ENCODE data around the gene MEAK7. TPM values are rescaled to one million over a fixed set of nuclear protein-coding genes. Genes with fewer than 3 reads are reported as not detected.
"Not testable (repeated sequence)": the region's sequence is repeated elsewhere in the genome, so short reads cannot be mapped to it uniquely, and the experiment has no call there.

MEAK7 gene
- total RNA-seq, 1 donor from 2014 or later: 8.5 TPM

DNA sequence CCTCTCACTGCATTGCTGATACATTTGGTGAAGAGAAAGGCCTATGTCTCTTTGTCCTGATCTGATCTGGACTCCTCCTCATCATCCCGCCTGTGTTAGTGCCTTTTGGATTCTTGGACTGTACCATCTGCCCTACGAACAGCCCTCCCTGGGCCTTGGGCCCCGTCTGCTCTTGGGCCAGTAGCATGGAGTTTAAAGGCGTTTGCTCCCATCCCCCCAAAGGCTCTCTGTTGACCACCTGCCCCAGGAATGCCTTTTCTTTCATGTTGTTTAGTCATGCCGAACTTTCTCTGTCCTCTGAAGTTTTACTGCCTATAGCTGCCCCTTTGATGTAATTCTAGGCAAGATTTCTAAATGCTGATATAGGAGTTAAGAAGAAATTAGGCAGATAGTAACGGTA, 30.9 kb upstream of the MEAK7 start:
- intact Hi-C loops (cut with DNase I): no loop called here
- no peak for DNase-seq (ENCODE audit: low spot score)

DNA sequence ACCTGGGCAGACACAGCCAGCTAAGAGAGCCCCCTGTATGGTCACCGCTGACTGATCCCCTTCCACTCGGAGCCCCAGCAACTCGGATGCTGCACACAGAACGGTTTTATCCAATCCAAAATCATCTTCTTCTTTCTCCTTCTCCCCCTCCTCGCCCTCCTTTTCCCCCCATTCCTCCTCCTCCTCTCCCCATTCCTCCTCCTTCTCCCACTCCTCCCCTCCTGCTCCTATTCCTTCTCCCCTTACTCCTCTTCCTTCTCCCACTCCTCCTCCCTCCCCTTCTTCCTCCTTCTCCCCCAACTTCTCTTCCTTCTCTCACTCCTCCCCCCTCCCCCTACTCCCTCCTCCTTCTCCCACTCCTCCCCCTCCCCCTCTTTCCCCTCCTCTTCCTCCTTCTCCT, 30.4 kb upstream of the MEAK7 start:
- no peak for DNase-seq (ENCODE audit: low spot score)
- intact Hi-C loops (cut with DNase I): no loop called here

DNA sequence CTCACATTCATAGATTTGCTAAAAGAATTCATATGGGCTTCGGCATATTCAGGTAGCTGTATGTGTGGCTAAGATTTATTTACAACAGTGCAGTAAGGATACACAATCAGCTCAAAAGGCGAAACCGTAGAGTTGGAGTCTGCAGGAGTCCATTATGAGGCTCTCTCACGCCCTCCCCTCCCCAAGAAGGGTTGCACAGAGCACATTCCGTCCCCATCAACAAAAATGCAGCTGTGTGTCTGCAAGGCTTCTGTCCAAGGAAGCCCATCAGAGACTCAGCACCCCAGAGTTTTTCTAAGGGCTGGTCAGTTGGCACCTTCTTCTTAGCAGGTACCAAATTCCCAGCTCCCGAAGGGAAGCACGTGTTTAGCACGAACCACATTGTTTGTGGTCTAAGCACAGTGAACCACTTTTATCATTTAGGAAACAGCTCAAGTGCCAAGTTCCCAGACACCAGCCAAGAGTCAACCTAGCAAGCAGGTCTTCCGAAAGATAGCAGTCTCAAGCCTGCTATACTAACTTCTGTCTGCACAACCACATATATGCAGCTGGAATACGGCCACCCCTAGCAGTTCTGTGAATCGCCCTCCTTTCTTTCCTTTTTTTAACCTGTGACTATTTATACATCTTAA, 28.5 kb upstream of the MEAK7 start:
- intact Hi-C loops (cut with DNase I): no loop called here

DNA sequence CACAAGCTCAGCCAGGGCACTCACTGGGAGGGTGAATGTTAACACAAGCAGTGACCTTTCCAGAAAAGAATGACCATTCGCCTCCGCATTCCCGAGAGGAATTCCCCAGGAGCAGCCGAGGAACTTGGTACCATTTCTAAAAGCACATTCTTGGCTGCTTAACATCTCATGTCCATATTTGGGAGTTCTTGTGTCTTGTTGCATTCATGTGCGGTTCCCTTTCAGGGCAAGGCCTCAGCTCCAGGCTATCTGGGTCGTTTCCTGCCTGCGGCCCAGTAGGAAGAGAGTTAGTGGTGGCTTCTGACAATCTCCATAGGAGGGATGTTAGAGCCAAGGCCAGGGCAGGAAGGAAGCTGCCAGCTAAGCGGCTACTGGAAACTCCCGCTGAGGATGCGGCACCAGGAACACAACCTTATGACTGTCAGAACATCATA, 27.8 kb upstream of the MEAK7 start:
- intact Hi-C loops (cut with DNase I): no loop called here

More for the DNA sequence above, 28.5 kb upstream of the MEAK7 start:
- no peak for DNase-seq (ENCODE audit: low spot score)

DNA sequence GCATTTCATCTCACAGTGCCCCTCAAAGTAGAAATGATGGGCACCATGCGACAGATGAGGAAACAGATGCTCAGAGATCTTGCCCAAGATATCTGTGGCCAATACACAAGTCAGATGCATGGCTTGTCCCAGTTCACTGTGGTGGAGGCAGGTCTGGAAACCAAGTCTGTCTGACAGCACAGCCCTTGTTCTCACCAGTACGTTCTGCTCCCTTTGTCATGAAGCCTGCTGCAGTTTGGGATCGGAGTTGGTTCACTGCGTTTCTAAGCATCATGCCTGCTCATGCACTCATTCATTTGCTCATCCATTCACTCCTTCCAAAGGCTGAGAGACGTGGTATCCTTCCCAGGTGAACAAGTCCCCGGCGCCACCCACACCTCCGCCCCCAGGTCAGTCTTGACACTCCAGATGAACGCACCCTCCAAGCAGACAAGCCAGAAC, 27.2 kb upstream of the MEAK7 start:
- no peak for DNase-seq (ENCODE audit: low spot score)
- intact Hi-C loops (cut with DNase I): no loop called here

More for the DNA sequence above, 27.8 kb upstream of the MEAK7 start:
- DNase-seq (ENCODE audit: low spot score): peak; percentile 82

DNA sequence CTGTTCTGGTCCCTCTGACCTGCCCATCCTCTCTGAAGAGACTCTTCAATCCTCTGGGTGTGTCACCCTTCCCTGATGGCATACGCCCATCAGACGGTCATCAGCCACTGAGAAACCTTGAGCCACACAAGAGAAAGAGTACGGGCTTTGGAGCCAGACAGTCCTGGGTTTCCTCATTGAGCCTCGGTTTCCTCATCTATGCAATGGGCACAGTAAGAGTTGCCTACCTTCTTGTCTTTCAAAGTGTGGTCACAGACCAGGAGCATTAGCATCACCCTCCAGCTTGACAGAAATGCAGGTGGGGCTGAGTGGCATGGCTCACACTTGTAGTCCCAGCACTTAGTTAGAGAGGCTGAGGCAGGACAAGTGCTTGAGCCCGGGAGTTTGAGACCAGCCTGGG, 26.1 kb upstream of the MEAK7 start:
- intact Hi-C loops (cut with DNase I): no loop called here
- no peak for DNase-seq (ENCODE audit: low spot score)

DNA sequence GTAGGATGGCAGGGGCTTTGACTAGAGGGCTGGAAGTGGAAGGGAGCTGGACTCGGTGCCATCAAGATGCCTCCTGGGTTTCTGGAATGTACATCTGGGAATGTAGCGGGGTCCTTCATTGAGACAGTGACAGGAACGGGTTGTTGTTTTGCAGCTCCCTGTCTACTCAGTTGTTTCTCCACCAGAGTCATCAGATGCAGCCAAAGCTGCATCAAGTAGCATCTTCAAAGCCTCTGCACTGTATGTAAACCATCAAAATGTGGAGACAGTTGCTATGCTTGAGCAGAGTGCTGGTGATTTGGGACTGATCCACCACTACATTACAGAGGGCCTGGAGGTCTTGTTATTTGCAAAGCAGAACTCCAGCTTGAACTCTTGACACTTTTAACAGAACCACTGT, 25.1 kb upstream of the MEAK7 start:
- intact Hi-C loops (cut with DNase I): no loop called here
- no peak for DNase-seq (ENCODE audit: low spot score)

DNA sequence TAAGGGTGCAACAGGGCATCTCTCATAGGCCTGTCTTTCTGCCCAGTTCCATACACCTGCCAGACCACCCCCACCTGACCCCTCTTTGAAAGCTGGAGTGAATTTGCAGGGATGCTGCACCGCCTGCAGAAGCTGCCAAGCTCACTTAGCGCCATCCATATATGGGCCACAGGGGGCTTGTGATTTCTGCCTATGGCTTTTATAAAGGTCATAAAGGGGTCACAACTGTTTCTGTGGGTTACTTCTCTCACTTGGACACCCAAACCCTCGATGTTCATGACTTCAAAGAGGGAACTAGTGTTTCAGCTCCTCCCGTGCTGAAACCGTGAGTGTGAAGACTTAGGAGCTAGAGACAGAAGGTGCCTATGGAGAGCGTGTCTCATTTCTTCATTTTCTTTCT, 23.9 kb upstream of the MEAK7 start:
- intact Hi-C loops (cut with DNase I): no loop called here
- DNase-seq (ENCODE audit: low spot score): no peak

DNA sequence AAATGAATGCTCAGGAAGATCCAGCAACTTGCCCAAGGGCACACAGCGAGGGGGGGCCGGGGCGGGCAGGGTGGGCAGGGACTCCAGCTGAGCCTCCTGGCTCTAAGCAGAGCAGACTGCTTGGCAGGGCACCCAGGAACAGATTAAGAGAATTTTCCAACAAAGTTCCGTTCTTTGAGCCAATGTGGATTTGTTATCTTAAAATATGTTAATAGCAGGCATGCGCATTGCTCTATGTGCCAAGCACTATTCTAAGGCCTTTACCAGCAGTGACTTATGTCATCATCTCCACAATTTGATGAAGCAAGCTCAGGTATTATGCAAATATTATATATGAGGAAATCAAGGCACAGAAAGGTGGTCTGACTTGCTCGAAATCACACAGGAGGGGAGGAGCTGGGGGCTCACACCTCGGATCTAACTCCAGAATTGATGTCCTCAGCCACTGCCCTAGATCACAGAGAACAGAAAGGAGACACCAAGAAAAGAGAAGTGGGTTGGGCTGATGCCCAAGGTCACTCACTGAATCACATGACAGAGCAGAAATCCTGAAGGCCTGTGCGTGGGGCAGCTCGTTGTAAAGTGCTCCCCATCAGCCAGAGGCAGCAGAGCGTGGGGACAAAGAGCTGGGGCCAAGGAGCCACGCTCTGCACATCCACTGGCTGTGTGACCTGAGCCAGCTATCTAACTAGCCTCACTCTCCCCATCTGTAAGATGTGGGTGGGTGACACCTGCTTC, 23.2 kb upstream of the MEAK7 start:
- DNase-seq (ENCODE audit: low spot score): no peak
- intact Hi-C loops (cut with DNase I): no loop called here

DNA sequence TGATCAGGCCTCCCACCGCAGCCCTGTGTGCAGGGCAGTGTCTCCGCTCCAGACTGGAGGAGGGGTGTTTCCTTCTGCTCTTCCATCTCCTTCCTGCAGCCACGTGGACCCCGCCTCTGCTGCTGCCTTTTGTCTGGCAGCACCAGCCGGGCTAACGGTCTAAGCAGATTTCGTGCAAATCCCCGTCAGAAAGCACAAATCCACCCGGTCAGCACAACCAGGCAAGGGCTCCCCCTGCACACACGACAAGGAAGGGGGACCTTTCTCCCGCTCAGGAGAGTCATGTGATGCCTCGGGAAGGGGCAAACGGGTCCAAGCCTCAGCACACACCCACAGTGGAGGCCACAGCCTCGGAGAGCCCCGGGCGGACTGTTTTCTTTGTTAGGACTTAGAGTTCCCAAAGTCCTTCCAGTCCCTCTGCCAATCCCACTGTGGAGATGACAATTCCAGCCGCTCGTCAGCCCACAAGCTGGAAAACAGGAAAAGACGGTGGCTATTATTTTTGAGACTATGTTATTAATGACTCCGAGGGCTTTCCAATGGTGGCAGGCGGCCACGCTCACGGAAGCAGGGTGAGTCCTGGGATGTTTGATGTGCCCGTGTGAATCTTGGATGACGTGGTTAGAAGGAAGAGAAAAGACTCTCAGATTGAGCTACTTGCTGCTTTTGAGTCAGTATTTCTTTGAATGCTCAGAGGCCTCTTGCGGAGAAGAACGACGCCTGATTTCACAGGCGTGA, 22.5 kb upstream of the MEAK7 start:
- intact Hi-C loops (cut with DNase I): no loop called here

DNA sequence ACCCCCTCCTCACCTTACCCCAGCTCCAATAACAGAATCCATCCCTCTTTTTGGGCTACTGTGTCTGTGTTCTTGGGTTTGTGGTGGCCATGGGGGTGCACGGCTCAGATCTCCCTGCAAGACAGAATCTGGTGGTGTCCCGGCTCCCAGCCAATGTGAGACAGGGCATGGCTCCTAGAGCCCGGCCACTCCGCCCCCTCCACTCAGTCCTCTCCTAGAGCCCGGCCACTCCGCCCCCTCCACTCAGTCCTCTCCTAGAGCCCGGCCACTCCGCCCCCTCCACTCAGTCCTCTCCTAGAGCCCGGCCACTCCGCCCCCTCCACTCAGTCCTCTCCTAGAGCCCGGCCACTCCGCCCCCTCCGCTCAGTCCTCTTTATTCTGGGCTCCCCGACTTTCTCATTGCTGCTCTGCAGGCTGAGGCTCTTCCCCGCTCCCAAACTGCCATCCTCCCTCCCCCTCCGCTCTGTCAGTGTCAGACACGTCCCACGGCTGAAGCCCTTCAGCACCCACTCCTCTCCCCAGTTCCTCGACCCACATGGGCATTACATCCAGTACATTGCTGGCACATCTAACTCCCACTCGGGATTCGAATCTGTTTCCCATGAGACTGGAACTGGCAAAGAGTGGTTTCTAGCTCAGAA, 20.6 kb upstream of the MEAK7 start:
- intact Hi-C loops (cut with DNase I); DNase-seq (ENCODE audit: low spot score): not testable (repeated sequence)

More for the DNA sequence above, 22.5 kb upstream of the MEAK7 start:
- no peak for DNase-seq (ENCODE audit: low spot score)

DNA sequence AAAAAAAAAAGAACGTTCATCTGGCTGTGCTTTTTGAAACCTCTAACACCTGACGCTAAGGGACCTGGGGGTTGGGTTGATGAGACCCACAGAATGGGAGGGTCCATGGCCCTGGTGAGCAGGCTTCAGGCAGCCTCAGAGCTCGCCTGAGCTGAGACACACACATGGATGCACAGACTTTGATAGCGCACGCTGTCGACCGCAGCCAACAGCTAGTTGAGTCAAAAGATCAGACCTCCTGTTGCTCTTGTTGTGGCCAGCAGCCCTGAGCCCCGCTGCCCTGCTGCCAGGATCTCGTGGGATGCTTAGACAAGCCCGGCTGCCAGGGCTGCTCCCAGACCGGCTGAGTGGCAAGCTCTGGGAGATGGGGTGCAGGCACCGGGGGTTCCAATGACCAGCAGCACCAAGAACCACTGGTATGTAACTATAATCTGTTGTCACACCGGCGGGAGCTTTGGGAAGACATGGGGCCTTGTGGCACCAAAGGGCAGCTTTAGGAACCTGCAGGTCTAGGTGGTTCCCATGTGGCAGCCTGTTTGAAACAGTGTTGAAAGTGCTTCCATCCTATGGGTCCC, 20.0 kb upstream of the MEAK7 start:
- DNase-seq (ENCODE audit: low spot score): no peak

DNA sequence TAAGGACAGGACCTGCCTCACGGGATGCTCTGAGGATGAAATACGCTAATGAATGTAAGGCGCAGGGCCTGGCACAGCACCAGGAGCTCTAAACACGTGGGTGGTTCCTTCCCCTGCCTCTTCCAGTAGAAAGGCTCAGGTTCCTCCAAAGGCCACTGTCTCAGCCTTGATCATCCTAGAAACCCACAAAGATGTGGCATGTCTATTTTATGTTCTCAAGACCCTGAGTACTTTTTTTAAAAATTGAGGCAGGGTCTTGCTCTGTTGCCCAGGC, 17.0 kb upstream of the MEAK7 start:
- intact Hi-C loops (cut with DNase I): no loop called here
- DNase-seq (ENCODE audit: low spot score): no peak

More for the DNA sequence above, 20.0 kb upstream of the MEAK7 start:
- intact Hi-C loops (cut with DNase I): no loop called here

DNA sequence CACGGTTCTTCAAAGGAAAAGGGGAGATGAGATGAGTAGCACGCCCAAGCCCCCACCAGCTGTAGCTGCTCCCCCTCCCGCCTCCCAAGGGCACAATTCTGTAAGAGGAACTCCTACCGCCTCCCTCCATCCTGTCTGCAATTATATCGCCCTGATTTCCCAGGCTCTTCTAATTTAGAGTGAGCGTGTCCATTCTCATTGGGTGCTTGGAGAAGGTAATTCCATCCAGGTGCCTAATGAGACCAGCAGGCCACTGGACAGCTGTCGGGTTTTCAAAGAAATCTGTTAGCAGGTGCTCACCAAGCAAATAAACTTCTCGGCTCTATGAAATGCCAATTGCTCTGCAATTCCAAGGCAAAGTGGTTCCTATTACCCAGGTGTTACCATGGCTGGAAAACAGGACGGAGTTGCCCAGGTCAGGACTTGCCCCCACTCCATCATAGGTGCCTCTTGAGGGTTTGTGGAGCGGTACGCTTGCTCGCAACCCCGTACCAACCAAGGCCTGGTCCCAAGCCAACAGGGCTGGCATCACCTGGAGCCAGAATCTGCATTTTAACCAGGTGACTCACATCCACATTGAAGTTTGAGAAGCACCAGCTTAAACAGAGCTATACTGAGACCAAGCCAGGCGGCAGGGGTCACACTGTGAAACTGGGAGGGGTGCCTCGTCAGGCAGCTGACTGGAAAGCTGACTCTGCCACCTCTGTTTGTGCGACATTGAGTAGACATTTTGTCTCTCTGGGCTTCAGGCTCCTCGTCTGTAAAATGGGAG, 16.5 kb upstream of the MEAK7 start:
- no peak for DNase-seq (ENCODE audit: low spot score)

DNA sequence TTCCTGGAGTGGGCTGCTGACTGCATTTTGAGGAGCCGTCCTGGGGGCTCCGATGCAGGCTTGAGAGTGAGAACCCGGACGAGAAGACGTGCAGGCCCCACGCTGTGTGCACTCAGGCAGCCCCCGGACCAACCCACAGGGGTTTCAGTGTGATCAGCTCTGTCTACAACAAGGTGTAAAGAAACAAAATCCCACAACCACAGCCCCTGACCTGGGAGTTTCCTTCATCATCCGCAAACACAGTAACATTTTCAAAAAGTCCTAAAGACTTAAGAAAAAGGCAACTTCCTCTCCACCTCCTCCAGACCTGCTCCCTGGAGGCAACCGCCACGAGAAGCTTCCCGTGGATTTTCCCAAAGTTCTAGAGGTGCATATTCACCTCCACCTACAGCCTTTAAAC, 15.4 kb upstream of the MEAK7 start:
- intact Hi-C loops (cut with DNase I): no loop called here
- no peak for DNase-seq (ENCODE audit: low spot score)

More for the DNA sequence above, 16.5 kb upstream of the MEAK7 start:
- intact Hi-C loops (cut with DNase I): no loop called here

DNA sequence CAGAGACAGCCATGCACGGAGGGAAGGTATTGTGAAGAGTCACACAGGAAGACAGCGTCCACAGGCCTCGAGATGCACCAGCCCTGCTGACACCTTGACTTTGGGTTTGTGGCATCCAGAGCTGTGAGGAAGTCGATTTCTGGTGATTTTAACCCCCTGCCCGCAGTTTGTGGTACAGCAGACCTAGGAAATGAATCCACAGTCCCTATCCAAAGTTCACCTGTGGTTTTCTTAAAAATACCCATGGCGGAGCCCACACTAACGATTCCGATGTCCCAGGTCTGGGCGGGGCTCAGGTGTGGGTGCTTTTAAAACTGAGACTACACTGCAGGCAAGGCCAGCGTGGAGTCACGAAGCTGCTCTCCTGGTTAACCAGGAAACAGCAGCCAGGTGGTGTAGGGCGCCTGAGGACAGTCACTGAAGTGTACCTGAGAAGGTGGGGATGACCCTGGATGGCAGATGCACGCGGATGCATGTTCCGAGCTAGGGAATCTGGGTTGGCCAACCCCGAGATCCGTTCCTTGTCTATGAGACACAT, 14.4 kb upstream of the MEAK7 start:
- intact Hi-C loops (cut with DNase I): no loop called here
- no peak for DNase-seq (ENCODE audit: low spot score)

DNA sequence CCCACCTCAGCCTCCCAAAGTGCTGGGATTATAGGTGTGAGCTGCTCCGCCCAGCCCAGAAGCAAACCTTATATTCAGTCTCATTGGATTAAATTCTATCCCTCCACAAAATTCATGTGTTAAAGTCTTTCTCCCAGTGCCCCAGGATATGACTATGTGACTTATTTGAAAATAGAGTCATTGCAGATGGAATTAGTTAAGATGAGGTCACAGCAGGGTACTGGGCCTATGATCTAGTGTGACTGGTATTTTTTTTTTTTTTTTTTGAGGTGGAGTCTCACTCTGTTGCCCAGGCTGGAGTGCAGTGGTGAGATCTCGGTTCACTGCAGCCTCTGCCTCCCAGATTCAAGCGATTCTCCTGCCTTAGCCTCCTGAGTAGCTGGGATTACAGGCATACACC, 13.8 kb upstream of the MEAK7 start:
- intact Hi-C loops (cut with DNase I); DNase-seq (ENCODE audit: low spot score): not testable (repeated sequence)

DNA sequence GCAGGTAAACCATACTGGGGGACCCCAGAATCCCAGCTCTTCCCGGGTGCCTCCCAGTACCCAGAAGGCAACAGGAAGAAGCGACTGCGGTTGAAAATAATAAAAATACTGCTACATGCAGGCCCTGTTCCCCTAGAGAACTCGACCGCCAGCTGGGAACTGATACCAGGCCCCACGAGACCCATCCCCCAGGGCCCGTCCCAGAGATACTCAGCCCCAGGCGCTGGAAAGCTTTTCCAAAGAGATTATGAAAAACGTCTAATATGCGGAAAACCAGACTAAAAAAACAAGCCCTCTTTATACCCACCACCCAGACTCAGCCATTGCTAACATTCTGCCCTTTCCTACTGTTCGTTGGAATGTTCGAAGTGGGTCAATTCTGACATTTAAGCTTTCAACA, 12.9 kb upstream of the MEAK7 start:
- no peak for DNase-seq (ENCODE audit: low spot score)
- intact Hi-C loops (cut with DNase I): no loop called here
